Esophagus muscularis mucosa (tissue), 4 donors: Measurements from ENCODE around the gene C6orf136. TPM values are rescaled to one million over a fixed set of nuclear protein-coding genes. Genes with fewer than 3 reads are reported as not detected.

Experiments used
- DNase-seq: peaks from one replicate; pipeline ENCODE4 v3.0.0-alpha.2; 2017; ENCODE audit errors: extremely low spot score
- H3K27ac ChIP-seq, 4 donors: fragments of 200-600 bp; sonication (generic); replicated peaks in 1 of 4; 1 replicate in 3 of 4; 2 replicates in 1 of 4; pipeline ENCODE4 v1.5.1; 2016 to 2019; ENCODE audit warnings: mild to moderate bottlenecking in 1 of 4
- H3K27me3 ChIP-seq, 4 donors: fragments of 200-600 bp; sonication (generic); one replicate each; pipeline versions ENCODE4 v1.5.1 to v1.6.0; 2016 to 2019
- H3K36me3 ChIP-seq, 4 donors: fragments of 200-600 bp; sonication (generic); one replicate each; pipeline ENCODE4 v1.5.1; 2016 to 2019
- H3K4me1 ChIP-seq, 4 donors: fragments of 200-600 bp; sonication (generic); one replicate each; pipeline ENCODE4 v1.5.1; 2016 to 2019
- H3K4me3 ChIP-seq, 4 donors: fragments of 200-600 bp; sonication (generic); 1 replicate in 2 of 4; 2 replicates in 2 of 4; pipeline ENCODE4 v1.5.1; 2016 to 2019; ENCODE audit warnings: mild to moderate bottlenecking in 4 of 4, moderate library complexity in 1 of 4
- H3K9me3 ChIP-seq, 4 donors: fragments of 200-600 bp; sonication (generic); 1 replicate in 3 of 4; 2 replicates in 1 of 4; pipeline ENCODE4 v1.5.1; 2016 to 2019
- CTCF ChIP-seq, 3 experiments: fragments of 200-600 bp in 2 of 3; fragments of 450-650 bp in 1 of 3; sonication (generic) in 2 of 3; IDR thresholded peaks; one replicate each; pipeline ENCODE4 v1.5.1; 2017 to 2019; ENCODE audit warnings: antibody characterized with exemption in 3 of 3, mild to moderate bottlenecking in 2 of 3, moderate library complexity in 1 of 3
- EP300 ChIP-seq: sonication (generic); formaldehyde crosslinking; IDR thresholded peaks from one replicate; pipeline ENCODE4 v1.6.1; 2017; ENCODE audit warnings: antibody characterized with exemption
- POLR2A ChIP-seq: fragments of 450-650 bp; IDR thresholded peaks from one replicate; pipeline ENCODE4 v1.6.1; 2017; ENCODE audit warnings: antibody characterized with exemption, moderate library complexity, mild to moderate bottlenecking, low read depth
- POLR2AphosphoS5 ChIP-seq, 2 donors: sonication (generic); formaldehyde crosslinking; IDR thresholded peaks; one replicate each; pipeline ENCODE4 v1.6.1; 2017; ENCODE audit warnings: antibody characterized with exemption in 2 of 2
- WGBS: methylation state at CpG from one replicate; pipeline ENCODE4 v1.1.5; 2018; 5-methylcytosine and 5-hydroxymethylcytosine counted together
- intact Hi-C: fragments of 100-400 bp; cut with DNase I; formaldehyde crosslinking; loops from one replicate; pipeline ENCODE4 v1.15.1; 2023
- total RNA-seq, 4 donors: library from RNA; depleted of rRNA; stranded (reverse); fragments of >200 nt; gene quantifications; one replicate each; pipeline versions ENCODE4 v1.1.0 to v1.2.1, GENCODE V29; 2016

The C6orf136 gene
- total RNA-seq, 4 donors from 2014 or later = 8.0 to 28.2 (median 24.0) TPM

- intact Hi-C loops = no loop called here
- Histone ChIP-seq H3K9me3 (no peaks in the 10 kb centered on the region), H3K36me3 (peaks cover 11 to 30% (median 20%) of the 10 kb centered on the region in 4 donors), H3K4me3 (peak overlapping the region; percentile 68 to 91 (median 76)), H3K27me3 (no peaks in the 10 kb centered on the region), H3K4me1 (peaks cover 54 to 62% (median 59%) of the 10 kb centered on the region in 4 donors), H3K27ac (peak overlapping the region; percentile 90 to 98 (median 96))
- TF ChIP-seq POLR2AphosphoS5 (IDR thresholded peaks at IDR 0.05) = no peak
- TF ChIP-seq POLR2A = no peak
- no peak for TF ChIP-seq EP300
- TF ChIP-seq CTCF (IDR thresholded peaks at IDR 0.05) = no peak
- no peak for DNase-seq
- under 1% methylated on average over 10 of the region's 10 CpGs for WGBS
Measured at GRCh38 chr6:30615219-30615957, 31.5 kb upstream of the C6orf136 start.

- 0% methylated on average over 10 of the region's 10 CpGs for WGBS
- Histone ChIP-seq H3K9me3 (no peaks in the 10 kb centered on the region), H3K4me1 (peaks cover 46 to 56% (median 52%) of the 10 kb centered on the region in 4 donors), H3K36me3 (peaks cover 19 to 38% (median 28%) of the 10 kb centered on the region in 4 donors), H3K27me3 (no peaks in the 10 kb centered on the region), H3K27ac (peak overlapping the region; percentile 90 to 98 (median 96)), H3K4me3 (peak overlapping the region; percentile 68 to 91 (median 76))
- DNase-seq = no peak
- TF ChIP-seq POLR2A (peak; percentile 31), POLR2AphosphoS5 (IDR thresholded peaks at IDR 0.05) (peak in 1 of 2 donors; percentile 69), CTCF (IDR thresholded peaks at IDR 0.05) (no peak), EP300 (no peak)
- intact Hi-C loops = loop anchor here (2.0 kb wide), 1 partner anchor 105 kb away; the partner anchor contains the start of gene TUBB
Measured at GRCh38 chr6:30615958-30616810, 30.7 kb upstream of the C6orf136 start.

- no peak for TF ChIP-seq CTCF (IDR thresholded peaks at IDR 0.05)
- peak; percentile 99 for TF ChIP-seq POLR2A
- TF ChIP-seq POLR2AphosphoS5 (IDR thresholded peaks at IDR 0.05) = peak in 1 of 2 donors; percentile 97
- no peak for TF ChIP-seq EP300
- H3K27ac ChIP-seq = peak within 1 kb of the TSS; percentile 90 to 98 (median 96)
Measured at GRCh38 chr6:30616811-30617564, 29.9 kb upstream of the C6orf136 start, which contains the start of gene PPP1R10. TSS of gene PPP1R10 (minus strand) at chr6:30617243. CDS start at chr6:30609944, 7,299 bp downstream.

GRCh38 chr6:30617565-30618269 lies 29.2 kb upstream of the C6orf136 start, which contains the start of gene MRPS18B:
TSS of gene MRPS18B (plus strand) at chr6:30617840. CDS start at chr6:30617866, 26 bp downstream.
- 0% methylated on average over 34 of the region's 34 CpGs for WGBS
- no peaks in the 10 kb centered on the region for H3K27me3 ChIP-seq
- no peaks in the 10 kb centered on the region for H3K9me3 ChIP-seq
- TF ChIP-seq POLR2AphosphoS5 (IDR thresholded peaks at IDR 0.05) (peak in 1 of 2 donors; percentile 94), POLR2A (peak; percentile 84), EP300 (no peak)
- intact Hi-C loops = loop anchor here (2.0 kb wide), 1 partner anchor 103 kb away; the partner anchor contains the start of gene TUBB
- H3K27ac ChIP-seq = peak within 1 kb of the TSS; percentile 90 to 98 (median 96)
- DNase-seq = peak; percentile 99
- H3K36me3 ChIP-seq = peaks cover 34 to 53% (median 43%) of the 10 kb centered on the region in 4 donors
- peak within 1 kb of the TSS; percentile 68 to 91 (median 76) for H3K4me3 ChIP-seq
- peaks cover 30 to 40% (median 37%) of the 10 kb centered on the region in 4 donors for H3K4me1 ChIP-seq

More at GRCh38 chr6:30616811-30617564, 29.9 kb upstream of the C6orf136 start, which contains the start of gene PPP1R10:
- Histone ChIP-seq H3K36me3 (peaks cover 27 to 46% (median 36%) of the 10 kb centered on the region in 4 donors), H3K4me3 (peak within 1 kb of the TSS; percentile 68 to 91 (median 76)), H3K27me3 (no peaks in the 10 kb centered on the region), H3K9me3 (no peaks in the 10 kb centered on the region), H3K4me1 (peaks cover 38 to 48% (median 44%) of the 10 kb centered on the region in 4 donors)
- peak; percentile 100 for DNase-seq
- intact Hi-C loops = loop anchor here (2.0 kb wide), 1 partner anchor 104 kb away; the partner anchor contains the start of gene TUBB
- WGBS = under 1% methylated on average over 40 of the region's 40 CpGs
